Esophagus squamous epithelium (tissue), 5 donors: Measurements from ENCODE around the gene TSHR. TPM values are rescaled to one million over a fixed set of nuclear protein-coding genes. Genes with fewer than 3 reads are reported as not detected.

Experiments used
- DNase-seq: peaks from one replicate; lab custom pipeline; 2025; lab: John Stamatoyannopoulos, UW
- H3K27ac ChIP-seq, 4 donors: fragments of 200-600 bp; sonication (generic); one replicate each; pipeline ENCODE4 v1.5.1; 2016 to 2019; ENCODE audit warnings: mild to moderate bottlenecking in 1 of 4
- H3K27me3 ChIP-seq, 4 donors: fragments of 200-600 bp; sonication (generic); 1 replicate in 3 of 4; 2 replicates in 1 of 4; pipeline versions ENCODE4 v1.5.1 to v1.6.0; 2017 to 2021; ENCODE audit warnings: antibody characterized with exemption in 1 of 4
- H3K36me3 ChIP-seq, 3 donors: fragments of 200-600 bp; sonication (generic); one replicate each; pipeline ENCODE4 v1.5.1; 2016 to 2019
- H3K4me1 ChIP-seq, 3 donors: fragments of 200-600 bp; sonication (generic); one replicate each; pipeline ENCODE4 v1.5.1; 2017 to 2019
- H3K4me3 ChIP-seq, 4 donors: fragments of 200-600 bp; sonication (generic); 1 replicate in 3 of 4; 2 replicates in 1 of 4; pipeline ENCODE4 v1.5.1; 2016 to 2019; ENCODE audit warnings: mild to moderate bottlenecking in 2 of 4, moderate library complexity in 1 of 4
- H3K9me3 ChIP-seq, 3 donors: fragments of 200-600 bp; sonication (generic); one replicate each; pipeline ENCODE4 v1.5.1; 2016 to 2019
- CTCF ChIP-seq, 6 experiments: fragments of 450-650 bp in 4 of 6; fragments of 200-600 bp in 2 of 6; sonication (generic) in 2 of 6; IDR thresholded peaks; one replicate each; pipeline ENCODE4 v1.5.1; 2016 to 2019; ENCODE audit warnings: antibody characterized with exemption in 6 of 6, mild to moderate bottlenecking in 4 of 6, moderate library complexity in 4 of 6
- POLR2A ChIP-seq, 4 donors: fragments of 450-650 bp; IDR thresholded peaks; one replicate each; pipeline ENCODE4 v1.6.1; 2017; ENCODE audit warnings: antibody characterized with exemption in 4 of 4, mild to moderate bottlenecking in 4 of 4, moderate library complexity in 3 of 4
- WGBS, 2 donors: methylation state at CpG; one replicate each; pipeline ENCODE4 v1.1.5; 2018; 5-methylcytosine and 5-hydroxymethylcytosine counted together
- intact Hi-C: fragments of 100-400 bp; cut with DNase I; formaldehyde crosslinking; loops from one replicate; pipeline ENCODE4 v1.15.0; 2022
- total RNA-seq, 4 donors: library from RNA; depleted of rRNA; stranded (reverse); fragments of >200 nt; gene quantifications; one replicate each; pipeline ENCODE4 v1.1.0, GENCODE V29; 2016
- donor health status: DM: yes; HTN: yes; CAD: no.

TSHR gene
- total RNA-seq, 4 donors from 2014 or later, result not detected

DNA sequence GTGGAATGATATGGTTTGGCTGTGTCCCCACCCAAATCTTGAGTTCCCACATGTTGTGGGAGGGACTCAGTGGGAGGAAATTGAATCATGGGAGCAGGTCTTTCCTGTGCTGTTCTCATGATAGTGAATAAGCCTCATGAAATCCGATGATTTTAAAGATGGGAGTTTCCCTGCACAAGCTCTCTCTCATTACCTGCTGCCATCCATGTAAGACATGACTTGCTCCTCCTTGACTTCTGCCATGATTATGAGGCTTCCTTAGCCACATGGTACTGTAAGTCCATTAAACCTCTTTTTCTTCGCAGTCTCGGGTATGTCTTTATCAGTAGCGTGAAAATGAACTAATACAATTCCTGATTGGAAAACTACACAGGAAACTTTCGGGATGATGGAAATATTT is 100.5 kb downstream of the TSHR start:
- H3K9me3 ChIP-seq, result no peaks in the 10 kb centered on the region
- no peak for TF ChIP-seq POLR2A (IDR thresholded peaks at IDR 0.05)
- no peak for TF ChIP-seq CTCF (IDR thresholded peaks at IDR 0.05)
- H3K4me1 ChIP-seq, result no peaks in the 10 kb centered on the region
- H3K27me3 ChIP-seq, result no peaks in the 10 kb centered on the region
- H3K27ac ChIP-seq, result no peak overlapping the region
- H3K4me3 ChIP-seq, result no peak overlapping the region
- H3K36me3 ChIP-seq, result no peaks in the 10 kb centered on the region
- WGBS, 2 donors, result 90 to 91% methylated on average over 5 of the region's 5 CpGs
- no peak for DNase-seq
- intact Hi-C loops, result no loop called here

DNA sequence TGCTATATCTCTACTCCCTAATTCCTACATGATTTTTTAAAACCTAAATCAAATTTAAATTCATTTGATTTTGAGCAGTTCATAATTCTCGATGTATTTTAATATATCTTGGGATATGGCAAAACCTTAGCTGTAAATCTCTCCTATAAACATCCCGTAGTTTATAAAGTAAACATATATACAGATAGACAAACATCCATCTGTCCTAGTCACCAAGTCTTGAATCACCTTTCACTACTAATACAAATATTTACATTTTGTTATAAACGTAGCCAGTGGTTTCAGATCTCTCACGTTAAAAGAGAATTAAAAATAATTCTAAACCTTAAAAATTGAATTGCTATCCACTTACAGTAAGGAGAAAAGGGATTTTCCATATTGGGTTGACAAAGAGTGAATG is 107.0 kb downstream of the TSHR start:
- no peak for DNase-seq
- no peaks in the 10 kb centered on the region for H3K4me1 ChIP-seq
- 30 to 41% methylated on average over 4 of the region's 4 CpGs for WGBS, 2 donors
- H3K4me3 ChIP-seq, result no peak overlapping the region
- intact Hi-C loops, result no loop called here
- no peak overlapping the region for H3K27ac ChIP-seq
- no peaks in the 10 kb centered on the region for H3K36me3 ChIP-seq
- H3K27me3 ChIP-seq, result no peaks in the 10 kb centered on the region
- H3K9me3 ChIP-seq, result no peaks in the 10 kb centered on the region
- no peak for TF ChIP-seq POLR2A (IDR thresholded peaks at IDR 0.05)
- no peak for TF ChIP-seq CTCF (IDR thresholded peaks at IDR 0.05)

GRCh38 chr14:81062816-81063215 is 107.4 kb downstream of the TSHR start:
- Histone ChIP-seq H3K4me1 (no peaks in the 10 kb centered on the region), H3K36me3 (no peaks in the 10 kb centered on the region), H3K27ac (no peak overlapping the region), H3K9me3 (no peaks in the 10 kb centered on the region), H3K4me3 (no peak overlapping the region), H3K27me3 (no peaks in the 10 kb centered on the region)
- DNase-seq, result no peak
- TF ChIP-seq CTCF (IDR thresholded peaks at IDR 0.05), result no peak
- no peak for TF ChIP-seq POLR2A (IDR thresholded peaks at IDR 0.05)
- WGBS, 2 donors, result 23 to 30% methylated on average over 4 of the region's 4 CpGs
- intact Hi-C loops, result no loop called here

DNA sequence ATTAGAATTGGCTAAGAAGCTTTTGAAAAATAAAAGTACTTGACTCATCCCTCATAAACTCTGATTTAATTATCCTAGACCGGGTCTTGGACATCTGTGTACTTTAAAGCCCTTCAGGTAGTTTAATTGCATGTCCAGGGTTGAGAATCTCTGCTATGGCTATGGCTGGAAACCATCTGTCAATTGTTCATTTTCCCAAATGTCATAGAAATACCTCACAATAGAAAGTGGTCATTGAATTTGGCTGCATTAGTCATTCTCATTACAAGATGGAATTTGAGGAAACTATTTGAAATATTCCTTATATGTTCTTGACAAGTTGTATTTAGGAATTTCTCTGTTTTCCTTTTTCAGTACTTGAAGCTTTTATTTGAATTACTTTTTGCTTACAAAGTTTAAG is 111.3 kb downstream of the TSHR start:
- peaks cover 0 to 9% (median 5%) of the 10 kb centered on the region in 3 donors for H3K9me3 ChIP-seq
- TF ChIP-seq CTCF (IDR thresholded peaks at IDR 0.05) (no peak), POLR2A (IDR thresholded peaks at IDR 0.05) (no peak)
- no peak overlapping the region for H3K4me3 ChIP-seq
- no peaks in the 10 kb centered on the region for H3K4me1 ChIP-seq
- H3K27ac ChIP-seq, result no peak overlapping the region
- no peak for DNase-seq
- no peaks in the 10 kb centered on the region for H3K36me3 ChIP-seq
- no peaks in the 10 kb centered on the region for H3K27me3 ChIP-seq
- WGBS, 2 donors, result 47 to 50% methylated on average over 1 of the region's 1 CpG
- intact Hi-C loops, result no loop called here

DNA sequence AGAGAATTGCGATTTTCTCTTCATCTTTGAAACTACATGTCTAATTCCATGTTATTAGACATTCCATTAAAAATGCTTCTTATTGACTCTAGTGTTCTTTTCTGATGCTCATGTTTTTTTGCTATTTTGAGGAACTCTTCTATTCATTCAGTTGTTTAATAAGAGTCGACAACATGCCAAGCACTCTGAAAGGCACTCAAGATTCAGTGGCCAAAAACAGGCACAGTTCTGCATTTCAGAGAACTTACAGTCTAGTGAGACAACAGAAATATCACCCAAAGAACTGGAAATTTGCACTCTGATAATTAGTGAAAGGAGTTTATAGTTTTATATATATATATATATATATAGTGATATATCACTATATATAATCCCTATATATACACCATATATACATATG is 111.7 kb downstream of the TSHR start:
- H3K27ac ChIP-seq, result no peak overlapping the region
- H3K27me3 ChIP-seq, result no peaks in the 10 kb centered on the region
- H3K4me1 ChIP-seq, result no peaks in the 10 kb centered on the region
- no peak for DNase-seq
- no peak overlapping the region for H3K4me3 ChIP-seq
- H3K36me3 ChIP-seq, result no peaks in the 10 kb centered on the region
- TF ChIP-seq CTCF (IDR thresholded peaks at IDR 0.05) (no peak), POLR2A (IDR thresholded peaks at IDR 0.05) (no peak)
- WGBS, 2 donors, result 70 to 77% methylated on average over 2 of the region's 2 CpGs
- intact Hi-C loops, result no loop called here
- peaks cover 0 to 9% (median 5%) of the 10 kb centered on the region in 3 donors for H3K9me3 ChIP-seq
